PC-9 (cell line): ENCODE data around the gene DNASE1L2. TPM values are rescaled to one million over a fixed set of nuclear protein-coding genes. Genes with fewer than 3 reads are reported as not detected.

ENCODE experiments used
- BruUV-seq: library from RNA; stranded (reverse); fragments of 400-500 nt; replicated peaks from 2 replicates; lab custom pipeline; 2021; lab: Mats Ljungman, UMichigan
- CTCF ChIA-PET: fragments of 300-600 bp; sonication (Branson Sonifier 250); formaldehyde crosslinking; loops from one replicate; lab custom pipeline; 2022; ENCODE audit warnings: antibody characterized with exemption; lab: Charles Lee
- POLR2A ChIA-PET: fragments of 300-600 bp; sonication (Branson Sonifier 250); formaldehyde crosslinking; loops from one replicate; lab custom pipeline; 2022; ENCODE audit warnings: antibody characterized with exemption; ENCODE audit not compliant: unreplicated experiment; lab: Charles Lee
- DNase-seq, 2 experiments: peaks; one replicate each; pipeline versions ENCODE4 v3.0.0 to v3.0.0-alpha.2; 2015 to 2022; ENCODE audit warnings: mixed read lengths in 1 of 2
- H2AFZ ChIP-seq: fragments of 200-600 bp; sonication (generic); 2 replicates; pipeline ENCODE4 v1.8.1; 2017; ENCODE audit warnings: antibody characterized with exemption
- H3F3A ChIP-seq: fragments of 200-600 bp; sonication (generic); 2 replicates; pipeline ENCODE4 v1.8.1; 2017; ENCODE audit warnings: antibody characterized with exemption, mild to moderate bottlenecking, low read depth; ENCODE audit not compliant: insufficient read depth
- H3K27ac ChIP-seq: fragments of 200-600 bp; sonication (generic); 2 replicates; pipeline ENCODE4 v1.6.1; 2016; ENCODE audit warnings: mixed run types
- H3K27me3 ChIP-seq: fragments of 200-600 bp; sonication (generic); 2 replicates; pipeline ENCODE4 v1.6.1; 2016; ENCODE audit warnings: low read depth, mixed run types; ENCODE audit not compliant: insufficient read depth
- H3K36me3 ChIP-seq: fragments of 200-600 bp; sonication (generic); 2 replicates; pipeline ENCODE4 v1.6.1; 2016; ENCODE audit warnings: low read depth, mixed run types
- H3K4me1 ChIP-seq: fragments of 200-600 bp; sonication (generic); replicated peaks from 2 replicates; pipeline ENCODE4 v1.6.1; 2016; ENCODE audit warnings: mixed run types; ENCODE audit not compliant: insufficient read depth
- H3K4me2 ChIP-seq: fragments of 200-600 bp; sonication (generic); 2 replicates; pipeline ENCODE4 v1.6.1; 2017; ENCODE audit warnings: mixed run types
- H3K4me3 ChIP-seq: fragments of 200-600 bp; sonication (generic); 2 replicates; pipeline ENCODE4 v1.6.1; 2016; ENCODE audit warnings: mixed run types
- H3K79me2 ChIP-seq: fragments of 200-600 bp; sonication (generic); 2 replicates; pipeline ENCODE4 v1.6.1; 2017; ENCODE audit warnings: low read depth, mixed run types
- H3K9me2 ChIP-seq: fragments of 200-600 bp; sonication (generic); 2 replicates; pipeline ENCODE4 v1.8.1; 2017; ENCODE audit warnings: mild to moderate bottlenecking; ENCODE audit not compliant: insufficient read depth
- H3K9me3 ChIP-seq: fragments of 200-600 bp; sonication (generic); 2 replicates; pipeline ENCODE4 v1.8.1; 2016; ENCODE audit warnings: low read depth; ENCODE audit not compliant: insufficient read depth
- H4K20me1 ChIP-seq: fragments of 200-600 bp; sonication (generic); 2 replicates; pipeline ENCODE4 v1.8.1; 2017; ENCODE audit not compliant: insufficient read depth
- CTCF ChIP-seq: fragments of 200-600 bp; sonication (generic); conservative IDR thresholded peaks from 2 replicates; pipeline ENCODE4 v1.6.1; 2017; ENCODE audit warnings: mixed run types, antibody characterized with exemption, mild to moderate bottlenecking, moderate library complexity
- EZH2 ChIP-seq: fragments of 200-600 bp; sonication (generic); IDR thresholded peaks from 2 replicates; pipeline ENCODE4 v1.8.0; 2017; ENCODE audit warnings: antibody characterized with exemption, low read depth
- intact Hi-C: fragments of 100-400 bp; cut with micrococcal nuclease; formaldehyde crosslinking; loops from one replicate; pipeline ENCODE4 v1.10.0; 2022; ENCODE audit not compliant: unreplicated experiment
- total RNA-seq: library from RNA; stranded (reverse); gene quantifications from 2 replicates; pipeline ENCODE4 v1.2.3, GENCODE V29; 2021

The DNASE1L2 gene
- total RNA-seq, 1 experiment from 2014 or later = 7.3 TPM

GRCh38 chr16:2210009-2210332 is 26.3 kb upstream of the DNASE1L2 start:
- H2AFZ ChIP-seq = no peak overlapping the region
- CTCF ChIA-PET = no interaction called here
- H3K79me2 ChIP-seq = peaks cover 34% of the 10 kb centered on the region
- no peaks in the 10 kb centered on the region for H3K9me2 ChIP-seq
- DNase-seq = no peak
- H4K20me1 ChIP-seq = peaks cover 19% of the 10 kb centered on the region; the same call in 1 of the 2 replicates
- no TSS peak for BruUV-seq
- intact Hi-C loops = loop anchor here (5.0 kb wide), 1 partner anchor 42 kb away; the partner anchor contains the start of gene ECI1
- POLR2A ChIA-PET = no interaction called here
- peaks cover 36% of the 10 kb centered on the region; the same call in 1 of the 2 replicates for H3F3A ChIP-seq
- 0 out of 2 replicates have a peak, but pooled peaks cover 6% of the 10 kb centered on the region for H3K36me3 ChIP-seq
- H3K27ac ChIP-seq = no peak overlapping the region
- H3K4me2 ChIP-seq = no peak overlapping the region
- H3K4me1 ChIP-seq = peaks cover 29% of the 10 kb centered on the region
- no peak for TF ChIP-seq EZH2
- TF ChIP-seq CTCF = no peak
- H3K4me3 ChIP-seq = no peak overlapping the region
- no peaks in the 10 kb centered on the region for H3K27me3 ChIP-seq
- no peaks in the 10 kb centered on the region for H3K9me3 ChIP-seq

GRCh38 chr16:2210386-2211365 is 25.6 kb upstream of the DNASE1L2 start, which contains the start of gene BRICD5:
TSS of gene BRICD5 (minus strand) at chr16:2210863. CDS start at chr16:2210833, 30 bp downstream.
- H3K4me1 ChIP-seq = peaks cover 29% of the 10 kb centered on the region
- H4K20me1 ChIP-seq = peaks cover 19% of the 10 kb centered on the region; the same call in 1 of the 2 replicates
- H3K9me3 ChIP-seq = no peaks in the 10 kb centered on the region
- no peak within 1 kb of the TSS for H2AFZ ChIP-seq
- intact Hi-C loops = loop anchor here (5.0 kb wide), 1 partner anchor 42 kb away; the partner anchor contains the start of gene ECI1
- TF ChIP-seq EZH2 (no peak), CTCF (no peak)
- H3K27ac ChIP-seq = no peak within 1 kb of the TSS
- peak within 1 kb of the TSS; percentile 99; the same call in 1 of the 2 replicates for H3K4me2 ChIP-seq
- no peaks in the 10 kb centered on the region for H3K27me3 ChIP-seq
- 0 out of 2 replicates have a peak, but pooled peaks cover 6% of the 10 kb centered on the region for H3K36me3 ChIP-seq
- no peak for DNase-seq
- ChIA-PET POLR2A (no interaction called here), CTCF (no interaction called here)
- peaks cover 39% of the 10 kb centered on the region for H3F3A ChIP-seq
- H3K4me3 ChIP-seq = no peak within 1 kb of the TSS
- no TSS peak for BruUV-seq
- peaks cover 34% of the 10 kb centered on the region for H3K79me2 ChIP-seq
- no peaks in the 10 kb centered on the region for H3K9me2 ChIP-seq

- Histone ChIP-seq H3K27ac (no peak overlapping the region), H4K20me1 (peaks cover 19% of the 10 kb centered on the region; the same call in 1 of the 2 replicates), H3K9me2 (no peaks in the 10 kb centered on the region), H3K79me2 (peaks cover 29% of the 10 kb centered on the region), H3K4me1 (peaks cover 28% of the 10 kb centered on the region), H2AFZ (no peak overlapping the region), H3K9me3 (no peaks in the 10 kb centered on the region), H3K4me3 (no peak overlapping the region; the same call in 1 of the 2 replicates), H3K27me3 (no peaks in the 10 kb centered on the region), H3K36me3 (0 out of 2 replicates have a peak, but pooled peaks cover 6% of the 10 kb centered on the region), H3F3A (peaks cover 50% of the 10 kb centered on the region), H3K4me2 (peak overlapping the region; percentile 99)
- intact Hi-C loops = loop anchor here (5.0 kb wide), 1 partner anchor 40 kb away; the partner anchor contains the start of gene ECI1
- ChIA-PET CTCF (no interaction called here), POLR2A (no interaction called here)
- no peak for TF ChIP-seq EZH2
- no peak for TF ChIP-seq CTCF
- no peak for DNase-seq
- BruUV-seq = no TSS peak
These were observed 24.3 kb upstream of the DNASE1L2 start for GRCh38 chr16:2211923-2212347.
